GM19193 (cell line): ENCODE measurements around the gene TNFSF10.

Experiments used
- POLR2A ChIP-seq: IDR thresholded peaks from 4 replicates; pipeline ENCODE4 v1.6.1; 2011; ENCODE audit not compliant: insufficient read depth, insufficient read length; ENCODE audit errors: extremely low read depth

Gene TNFSF10

DNA sequence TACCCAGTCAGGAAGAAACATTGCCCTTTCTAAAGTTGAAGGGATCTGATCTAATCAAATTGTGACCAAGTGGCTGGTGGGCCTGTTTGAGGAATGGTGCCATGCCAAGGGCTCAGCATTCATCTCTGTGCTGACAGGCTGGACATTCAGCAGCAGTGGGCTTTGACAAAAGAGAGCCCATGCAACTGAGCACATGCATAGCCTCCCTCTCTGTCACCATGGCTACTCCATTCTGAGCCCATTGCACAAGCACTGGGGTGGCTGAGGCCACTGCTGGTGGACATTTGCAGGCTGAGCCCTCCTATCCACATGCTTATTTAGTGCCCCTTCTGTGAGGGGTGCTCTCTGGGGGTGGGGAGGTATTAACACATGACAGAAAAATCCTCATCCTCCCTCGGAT lies 28.6 kb upstream of the TNFSF10 start:
- no peak for TF ChIP-seq POLR2A

- TF ChIP-seq POLR2A, result no peak
Observed at GRCh38 chr3:172550347-172550943, 27.2 kb upstream of the TNFSF10 start.

- TF ChIP-seq POLR2A, result no peak
Observed at GRCh38 chr3:172549144-172549543, 25.9 kb upstream of the TNFSF10 start.

GRCh38 chr3:172546628-172547214 lies 23.5 kb upstream of the TNFSF10 start:
- no peak for TF ChIP-seq POLR2A

- TF ChIP-seq POLR2A, result no peak
Observed at GRCh38 chr3:172546105-172546504, 22.9 kb upstream of the TNFSF10 start.

- TF ChIP-seq POLR2A, result no peak
Observed at GRCh38 chr3:172544404-172544803, 21.2 kb upstream of the TNFSF10 start.

GRCh38 chr3:172543884-172544283 lies 20.7 kb upstream of the TNFSF10 start:
- no peak for TF ChIP-seq POLR2A

GRCh38 chr3:172543419-172543818 lies 20.2 kb upstream of the TNFSF10 start:
- TF ChIP-seq POLR2A, result no peak

GRCh38 chr3:172542999-172543398 lies 19.8 kb upstream of the TNFSF10 start:
- TF ChIP-seq POLR2A, result no peak

- TF ChIP-seq POLR2A, result no peak
Observed at GRCh38 chr3:172541945-172542488, 18.8 kb upstream of the TNFSF10 start.

- TF ChIP-seq POLR2A, result no peak
Observed at GRCh38 chr3:172540049-172540448, 16.8 kb upstream of the TNFSF10 start.

DNA sequence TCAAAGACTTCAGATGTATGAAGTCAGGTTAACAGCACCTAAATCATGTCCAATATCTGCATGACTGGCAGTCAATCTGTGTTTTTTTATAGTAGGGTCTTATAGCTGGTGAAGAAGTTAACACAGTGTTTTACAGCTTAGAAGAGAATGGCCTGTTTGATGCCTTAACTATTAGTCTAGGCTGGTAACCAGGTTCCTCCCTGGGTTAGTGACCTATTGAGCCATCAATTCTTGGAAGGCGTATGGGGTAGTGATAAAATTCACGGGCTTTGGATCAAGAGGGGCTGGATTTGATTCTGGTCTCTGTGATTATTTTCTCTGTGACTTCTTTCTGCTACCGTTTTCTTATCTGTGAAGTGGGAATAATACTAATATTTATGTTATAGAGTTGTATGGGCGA lies 16.0 kb upstream of the TNFSF10 start:
- TF ChIP-seq POLR2A, result no peak

DNA sequence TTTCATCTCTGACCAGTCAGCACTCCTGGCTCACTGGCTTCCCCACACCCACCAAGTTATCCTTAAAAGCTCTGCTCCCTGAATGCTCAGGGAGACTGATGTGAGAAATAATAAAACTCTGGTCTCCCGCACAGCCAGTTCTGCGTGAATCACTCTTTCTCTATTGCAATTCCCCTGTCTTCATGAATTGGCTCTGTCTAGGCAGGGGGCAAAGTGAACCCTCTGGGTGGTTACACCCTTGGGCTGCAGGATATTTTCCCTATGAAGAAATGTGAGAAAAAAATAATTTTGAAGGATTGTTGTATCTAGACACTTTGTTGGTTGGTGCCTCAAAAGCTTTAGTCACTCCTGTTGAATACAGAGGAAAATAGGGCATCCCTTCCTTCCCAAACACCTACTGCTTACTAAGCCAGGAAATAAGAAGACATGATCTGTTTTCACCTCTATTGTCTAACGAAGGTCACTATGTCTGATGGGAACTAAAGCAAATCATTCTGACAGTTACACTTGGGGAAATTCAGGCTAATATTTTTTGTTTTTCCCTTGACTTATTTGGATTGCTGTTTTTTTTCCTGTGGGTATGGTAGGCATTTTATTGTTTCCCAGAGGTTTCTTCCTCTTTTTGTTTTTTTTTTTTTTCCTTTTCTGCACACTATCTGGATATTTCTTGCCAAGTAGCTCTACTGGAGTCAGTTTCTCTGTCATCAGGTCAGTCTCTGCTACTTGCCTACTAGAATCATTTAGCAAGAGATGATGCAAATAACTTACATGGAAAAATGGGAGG lies 15.3 kb upstream of the TNFSF10 start:
- TF ChIP-seq POLR2A, result no peak

DNA sequence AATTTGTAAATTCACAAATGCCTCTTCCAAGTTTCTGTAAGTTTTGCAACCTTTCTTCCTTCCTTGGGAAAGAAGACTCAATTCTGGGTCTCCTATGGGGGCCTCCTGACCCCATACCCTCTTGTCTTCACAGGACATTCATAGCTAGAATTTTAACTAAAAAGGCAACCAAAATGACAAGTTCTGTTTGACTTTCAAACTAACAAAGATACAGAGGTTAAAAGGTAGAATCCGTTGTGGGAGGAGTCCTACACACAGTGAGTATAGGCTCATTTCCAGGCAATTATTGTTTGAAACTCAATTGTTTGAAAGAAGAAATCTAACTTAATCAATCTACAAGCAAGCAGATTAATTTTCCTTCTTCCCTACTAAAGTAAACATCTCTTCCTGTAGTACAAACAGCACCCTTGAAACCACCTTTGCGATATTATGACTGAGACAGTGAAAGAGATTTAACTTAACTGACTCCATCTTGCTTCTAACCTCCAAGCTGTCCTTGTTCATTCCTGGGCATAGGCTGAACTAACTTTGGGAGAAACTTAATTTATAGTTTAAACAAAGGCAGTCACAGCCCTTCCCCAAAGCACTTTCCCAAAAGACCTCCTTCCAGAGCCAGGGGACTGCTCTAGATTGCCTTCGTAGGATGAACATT lies 14.4 kb upstream of the TNFSF10 start:
- no peak for TF ChIP-seq POLR2A

DNA sequence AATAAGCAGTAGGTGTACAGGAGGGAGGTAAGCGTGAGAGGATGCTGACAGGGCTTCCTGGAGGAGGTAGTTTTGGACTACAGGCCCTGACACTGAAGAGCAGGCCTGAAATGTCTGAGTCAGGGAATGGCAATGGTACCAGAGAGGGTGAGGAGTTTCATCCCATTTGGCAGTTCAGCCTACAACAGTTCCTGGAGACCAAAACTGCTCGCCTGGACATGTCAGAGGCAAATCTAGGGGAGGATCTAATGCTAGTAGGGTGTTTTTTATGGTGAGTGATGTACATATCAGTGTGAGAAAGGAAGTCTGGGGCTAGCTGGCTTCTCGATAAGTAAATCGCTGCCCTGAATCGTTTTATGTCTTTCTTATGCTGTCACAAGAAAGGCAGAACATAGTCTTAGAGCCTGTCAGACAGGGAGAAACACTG lies 13.8 kb upstream of the TNFSF10 start:
- no peak for TF ChIP-seq POLR2A
